Hepatocyte (in vitro differentiated cells): ENCODE data around the gene TCF4. TPM values are rescaled to one million over a fixed set of nuclear protein-coding genes. Genes with fewer than 3 reads are reported as not detected.

Experiments
- DNase-seq: peaks from one replicate; pipeline ENCODE4 v3.0.0-alpha.2; 2016; ENCODE audit warnings: low spot score
- H2AFZ ChIP-seq: fragments of 200-600 bp; sonication (generic); 2 replicates; pipeline ENCODE4 v1.6.0; 2016; ENCODE audit warnings: antibody characterized with exemption, mild to moderate bottlenecking
- H3K27ac ChIP-seq: fragments of 200-600 bp; sonication (generic); 2 replicates; pipeline ENCODE4 v1.5.1; 2016; ENCODE audit warnings: mild to moderate bottlenecking
- H3K27me3 ChIP-seq: fragments of 200-600 bp; sonication (generic); 2 replicates; pipeline ENCODE4 v1.6.1; 2016
- H3K36me3 ChIP-seq: fragments of 200-600 bp; sonication (generic); replicated peaks from 2 replicates; pipeline ENCODE4 v1.5.1; 2016; ENCODE audit warnings: low read depth; ENCODE audit not compliant: insufficient read depth
- H3K4me1 ChIP-seq: fragments of 200-600 bp; sonication (generic); 2 replicates; pipeline ENCODE4 v1.5.1; 2016; ENCODE audit warnings: mild to moderate bottlenecking, moderate library complexity; ENCODE audit not compliant: insufficient read depth
- H3K4me2 ChIP-seq: fragments of 200-600 bp; sonication (generic); 2 replicates; pipeline ENCODE4 v1.6.0; 2016
- H3K4me3 ChIP-seq: fragments of 200-600 bp; sonication (generic); 2 replicates; pipeline ENCODE4 v1.5.1; 2016; ENCODE audit warnings: mild to moderate bottlenecking
- H3K79me2 ChIP-seq: fragments of 200-600 bp; sonication (generic); 2 replicates; pipeline ENCODE4 v1.6.0; 2017; ENCODE audit warnings: mild to moderate bottlenecking
- H3K9me2 ChIP-seq: fragments of 200-600 bp; sonication (generic); replicated peaks from 2 replicates; pipeline ENCODE4 v1.6.0; 2017; ENCODE audit warnings: mild to moderate bottlenecking; ENCODE audit not compliant: insufficient read depth
- H3K9me3 ChIP-seq: fragments of 200-600 bp; sonication (generic); 2 replicates; pipeline ENCODE4 v1.5.1; 2016; ENCODE audit warnings: low read depth, mild to moderate bottlenecking
- H4K20me1 ChIP-seq: fragments of 200-600 bp; sonication (generic); 2 replicates; pipeline ENCODE4 v1.6.0; 2016; ENCODE audit warnings: mild to moderate bottlenecking; ENCODE audit not compliant: insufficient read depth, poor library complexity, severe bottlenecking
- EZH2 ChIP-seq: fragments of 200-600 bp; sonication (generic); IDR thresholded peaks from 2 replicates; pipeline ENCODE4 v1.6.1; 2016; ENCODE audit warnings: antibody characterized with exemption, mild to moderate bottlenecking, borderline replicate concordance
- EZH2phosphoT487 ChIP-seq: fragments of 200-600 bp; sonication (generic); IDR thresholded peaks from one replicate; pipeline ENCODE4 v1.6.1; 2018; ENCODE audit warnings: antibody characterized with exemption, mild to moderate bottlenecking, low read depth, moderate library complexity; ENCODE audit not compliant: unreplicated experiment, severe bottlenecking
- WGBS: methylation state at CpG from one replicate; pipeline ENCODE4 v1.1.6; 2016; ENCODE audit warnings: low lambda C conversion rate; ENCODE audit errors: missing lambda C conversion rate; 5-methylcytosine and 5-hydroxymethylcytosine counted together
- polyA plus RNA-seq: library from polyadenylated mRNA; unstranded; fragments of >200 nt; fragmentation: Nextera tagmentation; extraction: Ambion mirVana; gene quantifications from 2 replicates; pipeline ENCODE4 v1.2.1, GENCODE V29; 2016
- total RNA-seq: library from RNA; depleted of rRNA; stranded (reverse); fragments of >200 nt; gene quantifications from 2 replicates; pipeline ENCODE4 v1.2.3, GENCODE V29; 2014
- TF ChIP-seq, protein P1 (sequence below): fragments of 200-600 bp; sonication (generic); IDR thresholded peaks from 2 replicates; pipeline ENCODE4 v1.5.1; 2016; ENCODE audit warnings: antibody characterized with exemption, mild to moderate bottlenecking; ENCODE audit not compliant: poor library complexity

Gene TCF4
- total and polyA plus RNA-seq, 2 experiments from 2014 or later = 40.5 to 65.2 TPM

GRCh38 chr18:55186588-55186987, 401.4 kb downstream of the TCF4 start:
- Histone ChIP-seq H3K4me3 (no peak overlapping the region), H4K20me1 (no peaks in the 10 kb centered on the region), H3K79me2 (no peaks in the 10 kb centered on the region), H3K27ac (no peak overlapping the region), H3K36me3 (no peaks in the 10 kb centered on the region), H3K4me1 (peaks cover 4% of the 10 kb centered on the region), H2AFZ (no peak overlapping the region), H3K27me3 (no peaks in the 10 kb centered on the region), H3K4me2 (no peak overlapping the region), H3K9me2 (no peaks in the 10 kb centered on the region), H3K9me3 (no peaks in the 10 kb centered on the region)
- no peak for DNase-seq
- no peak for TF ChIP-seq EZH2phosphoT487
- no peak for TF ChIP-seq EZH2
- TF ChIP-seq, protein P1, sequence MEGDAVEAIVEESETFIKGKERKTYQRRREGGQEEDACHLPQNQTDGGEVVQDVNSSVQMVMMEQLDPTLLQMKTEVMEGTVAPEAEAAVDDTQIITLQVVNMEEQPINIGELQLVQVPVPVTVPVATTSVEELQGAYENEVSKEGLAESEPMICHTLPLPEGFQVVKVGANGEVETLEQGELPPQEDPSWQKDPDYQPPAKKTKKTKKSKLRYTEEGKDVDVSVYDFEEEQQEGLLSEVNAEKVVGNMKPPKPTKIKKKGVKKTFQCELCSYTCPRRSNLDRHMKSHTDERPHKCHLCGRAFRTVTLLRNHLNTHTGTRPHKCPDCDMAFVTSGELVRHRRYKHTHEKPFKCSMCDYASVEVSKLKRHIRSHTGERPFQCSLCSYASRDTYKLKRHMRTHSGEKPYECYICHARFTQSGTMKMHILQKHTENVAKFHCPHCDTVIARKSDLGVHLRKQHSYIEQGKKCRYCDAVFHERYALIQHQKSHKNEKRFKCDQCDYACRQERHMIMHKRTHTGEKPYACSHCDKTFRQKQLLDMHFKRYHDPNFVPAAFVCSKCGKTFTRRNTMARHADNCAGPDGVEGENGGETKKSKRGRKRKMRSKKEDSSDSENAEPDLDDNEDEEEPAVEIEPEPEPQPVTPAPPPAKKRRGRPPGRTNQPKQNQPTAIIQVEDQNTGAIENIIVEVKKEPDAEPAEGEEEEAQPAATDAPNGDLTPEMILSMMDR = no peak

DNA sequence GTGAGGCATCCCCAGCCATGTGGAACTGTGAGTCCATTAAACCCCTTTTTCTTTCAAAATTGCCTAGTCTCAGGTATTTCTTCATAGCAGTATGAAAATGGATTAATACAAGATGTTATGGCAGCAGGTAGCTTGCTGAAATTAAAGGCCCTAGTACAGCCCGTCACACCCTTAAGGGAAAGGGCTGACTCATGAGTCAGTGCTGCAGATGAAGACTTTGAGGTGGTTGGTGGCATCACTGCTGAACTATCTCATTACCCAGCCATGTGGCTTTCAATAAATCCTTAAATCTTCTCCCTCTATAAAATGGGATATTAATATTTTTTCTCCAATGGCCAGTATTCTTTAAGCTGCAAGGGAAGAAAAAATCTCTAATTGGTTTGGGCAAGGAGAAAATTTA, 402.6 kb downstream of the TCF4 start:
- Histone ChIP-seq H3K36me3 (no peaks in the 10 kb centered on the region), H3K9me2 (no peaks in the 10 kb centered on the region), H3K4me3 (no peak overlapping the region), H4K20me1 (no peaks in the 10 kb centered on the region), H3K27ac (no peak overlapping the region), H3K4me2 (no peak overlapping the region), H3K4me1 (peaks cover 4% of the 10 kb centered on the region), H3K9me3 (no peaks in the 10 kb centered on the region), H3K27me3 (no peaks in the 10 kb centered on the region), H3K79me2 (no peaks in the 10 kb centered on the region), H2AFZ (no peak overlapping the region)
- WGBS = 81% methylated on average over 1 of the region's 1 CpG
- no peak for DNase-seq
- TF ChIP-seq EZH2phosphoT487 = no peak
- TF ChIP-seq, protein P1 = no peak
- no peak for TF ChIP-seq EZH2

GRCh38 chr18:55179835-55180234, 408.2 kb downstream of the TCF4 start:
- Histone ChIP-seq H3K9me2 (no peaks in the 10 kb centered on the region), H3K4me3 (no peak overlapping the region), H2AFZ (no peak overlapping the region), H4K20me1 (no peaks in the 10 kb centered on the region), H3K4me1 (no peaks in the 10 kb centered on the region), H3K4me2 (no peak overlapping the region), H3K27me3 (no peaks in the 10 kb centered on the region), H3K9me3 (no peaks in the 10 kb centered on the region), H3K27ac (no peak overlapping the region), H3K79me2 (no peaks in the 10 kb centered on the region), H3K36me3 (no peaks in the 10 kb centered on the region)
- no peak for TF ChIP-seq EZH2
- no peak for TF ChIP-seq EZH2phosphoT487
- TF ChIP-seq, protein P1 = no peak
- no peak for DNase-seq

DNA sequence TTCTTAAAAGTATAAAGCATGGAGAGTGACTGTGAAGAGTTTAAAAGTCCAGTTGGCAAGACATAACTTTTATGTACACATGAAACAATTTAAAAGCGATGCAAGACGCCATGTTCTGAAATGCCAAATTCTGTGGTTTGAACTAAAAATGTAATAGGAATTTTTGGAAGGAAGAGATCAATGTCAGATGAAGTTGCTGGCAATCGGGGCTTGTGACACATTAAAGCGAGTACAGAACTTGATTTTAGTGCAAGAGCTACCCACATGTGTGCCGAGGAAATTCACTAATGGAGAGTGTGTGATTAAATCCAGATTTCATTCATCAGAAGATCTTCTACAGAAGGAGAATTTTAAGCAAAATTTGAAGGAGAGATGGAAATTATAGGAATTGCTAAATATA, 408.6 kb downstream of the TCF4 start:
- Histone ChIP-seq H3K36me3 (no peaks in the 10 kb centered on the region), H3K27me3 (no peaks in the 10 kb centered on the region), H3K4me1 (no peaks in the 10 kb centered on the region), H3K4me3 (no peak overlapping the region), H3K27ac (no peak overlapping the region), H3K9me3 (no peaks in the 10 kb centered on the region), H3K9me2 (no peaks in the 10 kb centered on the region), H4K20me1 (no peaks in the 10 kb centered on the region), H3K79me2 (no peaks in the 10 kb centered on the region), H3K4me2 (no peak overlapping the region), H2AFZ (no peak overlapping the region)
- TF ChIP-seq, protein P1 = no peak
- TF ChIP-seq EZH2 (no peak), EZH2phosphoT487 (no peak)
- DNase-seq = no peak
- whole genome bisulfite sequencing = 79% methylated on average over 5 of the region's 5 CpGs
